Smooth muscle cell (in vitro differentiated cells): ENCODE results near the gene ADGRF1. TPM values are rescaled to one million over a fixed set of nuclear protein-coding genes. Genes with fewer than 3 reads are reported as not detected.

Experiments
- DNase-seq: peaks from one replicate; lab custom pipeline; 2025; ENCODE audit not compliant: unreplicated experiment; lab: John Stamatoyannopoulos, UW
- H2AFZ ChIP-seq: fragments of 200-600 bp; sonication (generic); 2 replicates; pipeline ENCODE4 v1.6.0; 2016; ENCODE audit warnings: antibody characterized with exemption, low read depth, mild to moderate bottlenecking
- H3F3A ChIP-seq: fragments of 200-600 bp; sonication (generic); 2 replicates; pipeline ENCODE4 v1.6.0; 2017; ENCODE audit warnings: antibody characterized with exemption, low read depth
- H3K27ac ChIP-seq: fragments of 200-600 bp; sonication (generic); 2 replicates; pipeline ENCODE4 v1.5.1; 2016; ENCODE audit warnings: low read depth, mild to moderate bottlenecking
- H3K27me3 ChIP-seq: fragments of 200-600 bp; sonication (generic); 2 replicates; pipeline ENCODE4 v1.6.1; 2016; ENCODE audit warnings: low read depth, mild to moderate bottlenecking
- H3K36me3 ChIP-seq: fragments of 200-600 bp; sonication (generic); 2 replicates; pipeline ENCODE4 v1.5.1; 2016; ENCODE audit warnings: low read depth
- H3K4me1 ChIP-seq: fragments of 200-600 bp; sonication (generic); 2 replicates; pipeline ENCODE4 v1.5.1; 2016; ENCODE audit warnings: low read depth
- H3K4me2 ChIP-seq: fragments of 200-600 bp; sonication (generic); 2 replicates; pipeline ENCODE4 v1.6.0; 2016; ENCODE audit warnings: mild to moderate bottlenecking
- H3K4me3 ChIP-seq: fragments of 200-600 bp; sonication (generic); 2 replicates; pipeline ENCODE4 v1.5.1; 2016; ENCODE audit warnings: mild to moderate bottlenecking
- H3K79me2 ChIP-seq: fragments of 200-600 bp; sonication (generic); 2 replicates; pipeline ENCODE4 v1.6.0; 2016; ENCODE audit warnings: low read depth, mild to moderate bottlenecking
- H3K9ac ChIP-seq: fragments of 200-600 bp; sonication (generic); 2 replicates; pipeline ENCODE4 v1.6.0; 2016; ENCODE audit warnings: low read depth
- H3K9me3 ChIP-seq: fragments of 200-600 bp; sonication (generic); replicated peaks from 2 replicates; pipeline ENCODE4 v1.5.1; 2016; ENCODE audit warnings: low read depth
- H4K20me1 ChIP-seq: fragments of 200-600 bp; sonication (generic); 2 replicates; pipeline ENCODE4 v1.6.0; 2016; ENCODE audit warnings: low read depth
- CTCF ChIP-seq: fragments of 200-600 bp; sonication (generic); IDR thresholded peaks from 2 replicates; pipeline ENCODE4 v1.5.1; 2017; ENCODE audit warnings: borderline replicate concordance, mild to moderate bottlenecking, antibody characterized with exemption; ENCODE audit not compliant: insufficient read depth, poor library complexity, severe bottlenecking
- WGBS: methylation state at CpG from one replicate; pipeline ENCODE4 v1.1.7; 2016; ENCODE audit warnings: low lambda C conversion rate; 5-methylcytosine and 5-hydroxymethylcytosine counted together
- polyA plus RNA-seq: library from polyadenylated mRNA; unstranded; fragments of >200 nt; fragmentation: Nextera tagmentation; extraction: Ambion mirVana; gene quantifications from 2 replicates; pipeline ENCODE4 v1.2.1, GENCODE V29; 2016
- total RNA-seq: library from RNA; depleted of rRNA; stranded (reverse); fragments of >200 nt; gene quantifications from 2 replicates; pipeline ENCODE4 v1.2.3, GENCODE V29; 2014

ADGRF1 gene
- total and polyA plus RNA-seq, 2 experiments from 2014 or later = not detected

- DNase-seq = no peak
- 86% methylated on average over 4 of the region's 4 CpGs for WGBS
- Histone ChIP-seq H3K4me1 (peaks cover 19% of the 10 kb centered on the region), H3K4me3 (no peak overlapping the region), H3K36me3 (no peaks in the 10 kb centered on the region), H3K27me3 (no peaks in the 10 kb centered on the region), H4K20me1 (no peaks in the 10 kb centered on the region), H3F3A (peaks cover 18% of the 10 kb centered on the region), H3K79me2 (no peaks in the 10 kb centered on the region), H3K27ac (peak overlapping the region; percentile 48), H3K9ac (no peak overlapping the region), H3K9me3 (no peaks in the 10 kb centered on the region), H2AFZ (no peak overlapping the region), H3K4me2 (peak overlapping the region; percentile 58)
- TF ChIP-seq CTCF = no peak
These were observed 33.0 kb upstream of the ADGRF1 start for GRCh38 chr6:47075168-47075567.

GRCh38 chr6:47073125-47074110, 31.3 kb upstream of the ADGRF1 start:
- no peaks in the 10 kb centered on the region for H3K36me3 ChIP-seq
- no peak overlapping the region for H3K4me3 ChIP-seq
- no peaks in the 10 kb centered on the region for H3K9me3 ChIP-seq
- no peaks in the 10 kb centered on the region for H4K20me1 ChIP-seq
- no peak for DNase-seq
- WGBS = 91% methylated on average over 5 of the region's 5 CpGs
- H3K4me2 ChIP-seq = no peak overlapping the region
- H3K79me2 ChIP-seq = no peaks in the 10 kb centered on the region
- H2AFZ ChIP-seq = peak overlapping the region; percentile 32
- H3K27ac ChIP-seq = no peak overlapping the region
- no peaks in the 10 kb centered on the region for H3K27me3 ChIP-seq
- H3K9ac ChIP-seq = no peak overlapping the region
- peak; percentile 40 for TF ChIP-seq CTCF
- peaks cover 18% of the 10 kb centered on the region for H3F3A ChIP-seq
- H3K4me1 ChIP-seq = peaks cover 19% of the 10 kb centered on the region

DNA sequence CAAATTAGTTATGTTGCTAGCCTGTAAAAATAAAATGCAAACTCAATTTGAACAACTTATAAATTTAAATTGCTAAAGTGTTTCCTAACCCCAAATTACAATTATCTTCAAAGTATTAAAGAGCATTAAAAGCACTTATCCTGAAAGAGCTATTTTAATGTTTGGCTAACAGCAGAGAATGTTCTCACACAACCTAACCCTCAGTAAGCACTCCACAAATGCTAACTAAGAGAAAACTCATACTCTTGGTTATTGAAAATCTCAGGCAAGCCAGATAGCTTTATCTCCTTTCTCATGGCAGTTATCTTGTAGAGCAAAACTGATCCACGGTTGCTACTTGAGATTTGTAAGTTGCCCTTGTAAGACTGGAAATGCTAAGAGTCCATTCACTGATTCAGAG, 30.5 kb upstream of the ADGRF1 start:
- no peak for TF ChIP-seq CTCF
- no peaks in the 10 kb centered on the region for H3K27me3 ChIP-seq
- no peaks in the 10 kb centered on the region for H4K20me1 ChIP-seq
- no peak overlapping the region for H3K27ac ChIP-seq
- peaks cover 18% of the 10 kb centered on the region for H3F3A ChIP-seq
- H3K36me3 ChIP-seq = no peaks in the 10 kb centered on the region
- H3K4me1 ChIP-seq = peaks cover 19% of the 10 kb centered on the region
- H3K4me2 ChIP-seq = no peak overlapping the region
- H3K9me3 ChIP-seq = no peaks in the 10 kb centered on the region
- no peaks in the 10 kb centered on the region for H3K79me2 ChIP-seq
- H3K4me3 ChIP-seq = no peak overlapping the region
- no peak overlapping the region for H3K9ac ChIP-seq
- peak overlapping the region; percentile 32 for H2AFZ ChIP-seq
- 3% methylated on average over 1 of the region's 1 CpG for WGBS
- no peak for DNase-seq
